GM12801 (cell line): Measurements from ENCODE around the gene C20orf204.

ENCODE experiments used
- CTCF ChIP-seq: IDR thresholded peaks from one replicate; pipeline ENCODE4 v1.5.1; 2011; ENCODE audit warnings: control low read depth; ENCODE audit not compliant: insufficient read length; ENCODE audit errors: extremely low read depth

C20orf204 gene

GRCh38 chr20:64030371-64031134 is 5.4 kb upstream of the C20orf204 start:
- TF ChIP-seq CTCF = no peak

GRCh38 chr20:64031822-64032314 is 4.1 kb upstream of the C20orf204 start:
- no peak for TF ChIP-seq CTCF

GRCh38 chr20:64032706-64033624 is 3.0 kb upstream of the C20orf204 start:
- TF ChIP-seq CTCF = no peak

- TF ChIP-seq CTCF = no peak
Observed at GRCh38 chr20:64033981-64034493, 1.9 kb upstream of the C20orf204 start.

- TF ChIP-seq CTCF = no peak
Observed at GRCh38 chr20:64035066-64035932, 683 bp upstream of the C20orf204 start.

GRCh38 chr20:64036346-64037198 is 590 bp downstream of the C20orf204 start:
- TF ChIP-seq CTCF = no peak
